IPS-11a (cell line): Measurements from ENCODE around the gene COL20A1.
"Not testable (repeated sequence)": the region's sequence is repeated elsewhere in the genome, so short reads cannot be mapped to it uniquely, and the experiment has no call there.

ENCODE experiments used
- H3K4me3 ChIP-seq: one replicate; pipeline ENCODE4 v1.5.1; 2013; ENCODE audit warnings: low read depth, low read length, control low read depth

COL20A1 gene

DNA sequence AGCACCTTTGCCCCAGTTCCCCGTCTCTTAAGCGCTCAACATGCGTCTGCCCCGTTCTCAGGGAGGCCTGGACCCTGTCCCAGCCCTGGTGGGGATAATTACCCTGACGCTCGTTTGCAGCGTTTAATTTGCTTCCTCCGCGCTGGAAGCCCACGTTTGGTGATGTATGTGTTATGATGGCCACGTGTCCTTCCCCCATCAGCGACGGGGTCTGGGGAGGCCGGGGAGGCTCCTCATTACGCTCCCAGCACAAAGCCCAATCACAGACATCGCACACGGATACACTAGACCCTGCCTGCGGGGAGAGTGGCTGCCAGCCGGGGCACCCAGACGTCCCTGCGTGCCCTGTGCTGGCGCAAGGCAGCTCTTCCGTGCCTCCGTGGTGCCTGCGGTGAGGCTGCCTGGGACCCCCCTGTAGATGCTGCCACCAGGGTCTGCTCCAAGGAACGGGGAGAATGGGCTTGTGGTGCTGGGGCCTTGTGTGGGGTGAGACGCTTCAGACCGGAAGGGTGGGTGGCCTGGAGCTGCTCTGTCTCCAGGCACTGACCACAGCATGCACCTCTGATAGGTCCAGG lies 78.4 kb downstream of the COL20A1 start:
- no peak overlapping the region for H3K4me3 ChIP-seq

DNA sequence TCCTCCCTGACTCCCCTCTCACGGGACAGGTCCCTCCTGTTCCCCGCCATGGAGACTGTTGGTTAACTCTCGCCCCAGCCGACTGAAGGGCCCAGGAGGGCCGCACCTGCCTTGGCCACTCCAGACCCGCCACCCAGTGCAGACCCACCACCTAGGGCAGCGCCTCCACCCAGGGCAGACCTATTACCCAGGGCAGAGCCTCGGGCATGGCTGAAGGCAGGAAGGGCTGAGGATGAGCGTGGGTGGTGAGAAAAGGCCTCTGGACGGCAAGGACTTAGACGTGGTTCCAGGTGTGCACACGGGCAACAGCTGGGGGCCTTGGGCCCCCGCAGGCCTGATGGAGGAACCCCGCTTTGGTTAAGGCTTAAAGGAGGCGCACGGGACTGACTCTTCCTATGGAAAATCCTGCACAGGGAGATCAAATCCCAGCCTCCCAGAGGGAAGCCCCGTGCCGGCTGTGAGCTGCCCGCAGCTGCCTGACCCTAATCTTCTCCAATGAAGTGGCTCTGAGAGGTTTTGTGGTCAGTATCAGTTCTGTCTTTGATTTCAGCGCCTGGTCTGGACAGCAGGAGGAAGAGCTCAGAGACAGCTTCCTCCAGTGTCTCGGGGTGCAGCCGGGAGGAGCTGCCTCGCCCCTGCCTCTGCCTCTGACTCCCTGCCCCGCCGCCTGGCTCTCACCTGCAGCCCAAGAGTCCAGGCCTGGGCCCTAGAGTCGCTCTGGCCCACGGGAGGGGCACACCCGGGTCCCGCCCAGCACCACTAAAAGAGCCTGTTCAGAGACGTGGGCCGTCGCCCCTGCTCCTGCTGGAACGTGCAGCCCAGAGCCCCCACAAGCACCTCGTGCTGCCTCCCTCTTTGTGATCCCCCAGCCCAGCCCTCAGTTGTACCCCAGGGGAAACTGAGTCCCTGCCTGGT lies 80.2 kb downstream of the COL20A1 start:
- H3K4me3 ChIP-seq, result no peak overlapping the region

DNA sequence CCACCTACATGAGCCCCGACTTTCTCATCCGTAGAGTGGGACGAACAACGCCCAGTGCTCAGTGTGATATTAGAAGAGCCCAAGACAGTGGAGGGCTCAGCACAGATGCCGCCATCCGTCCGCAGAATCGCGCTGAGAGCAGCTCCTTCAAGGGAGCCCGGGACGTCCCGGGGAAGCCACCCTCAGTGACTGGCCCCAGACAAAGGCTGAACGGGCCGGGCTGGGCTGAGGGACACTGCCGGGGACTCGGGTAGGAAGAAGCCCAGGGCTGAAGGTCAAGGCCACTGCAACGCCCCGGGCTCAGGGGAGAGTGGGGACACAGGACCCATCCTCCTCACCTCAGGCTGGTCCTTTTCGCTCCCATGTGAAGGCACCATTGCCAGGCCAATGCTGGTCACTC lies 81.0 kb downstream of the COL20A1 start:
- no peak overlapping the region for H3K4me3 ChIP-seq

DNA sequence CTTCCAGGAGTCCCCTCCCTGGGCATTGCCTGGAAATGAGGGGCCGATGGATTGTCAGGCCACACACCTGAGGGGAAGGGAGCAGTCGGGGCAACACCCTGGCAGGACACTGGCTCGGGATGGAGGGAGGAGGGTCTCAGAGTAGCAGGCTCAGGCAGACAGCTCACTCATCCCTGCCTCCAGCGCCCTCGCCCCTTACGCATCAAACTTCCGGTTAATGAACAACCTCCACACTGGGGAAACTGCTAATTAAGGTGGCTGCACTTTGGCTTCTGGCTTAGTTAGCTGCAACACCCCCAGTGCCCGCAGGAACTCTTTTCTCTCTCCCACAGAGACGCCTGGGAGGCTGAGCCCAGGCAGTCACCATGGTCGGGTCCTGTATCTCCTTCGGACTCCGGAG lies 81.5 kb downstream of the COL20A1 start:
- no peak overlapping the region for H3K4me3 ChIP-seq

DNA sequence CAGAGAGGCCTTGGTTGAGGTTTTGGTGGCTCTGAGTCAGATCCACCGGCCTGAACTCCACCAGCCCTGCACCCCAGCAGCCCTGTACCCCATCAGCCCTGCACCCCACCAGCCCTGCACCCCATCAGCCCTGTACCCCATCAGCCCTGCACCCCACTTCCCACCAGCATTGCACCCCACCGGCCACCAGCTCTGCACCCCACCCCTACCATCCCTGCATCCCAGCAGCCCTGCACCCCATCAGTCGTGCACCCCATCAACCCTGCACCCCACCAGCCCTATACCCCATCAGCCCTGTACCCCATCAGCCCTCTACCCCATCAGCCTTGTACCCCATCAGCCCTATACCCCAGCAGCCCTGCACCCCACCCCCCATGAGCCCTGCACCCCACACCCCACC lies 82.5 kb downstream of the COL20A1 start:
- H3K4me3 ChIP-seq, result no peak overlapping the region

DNA sequence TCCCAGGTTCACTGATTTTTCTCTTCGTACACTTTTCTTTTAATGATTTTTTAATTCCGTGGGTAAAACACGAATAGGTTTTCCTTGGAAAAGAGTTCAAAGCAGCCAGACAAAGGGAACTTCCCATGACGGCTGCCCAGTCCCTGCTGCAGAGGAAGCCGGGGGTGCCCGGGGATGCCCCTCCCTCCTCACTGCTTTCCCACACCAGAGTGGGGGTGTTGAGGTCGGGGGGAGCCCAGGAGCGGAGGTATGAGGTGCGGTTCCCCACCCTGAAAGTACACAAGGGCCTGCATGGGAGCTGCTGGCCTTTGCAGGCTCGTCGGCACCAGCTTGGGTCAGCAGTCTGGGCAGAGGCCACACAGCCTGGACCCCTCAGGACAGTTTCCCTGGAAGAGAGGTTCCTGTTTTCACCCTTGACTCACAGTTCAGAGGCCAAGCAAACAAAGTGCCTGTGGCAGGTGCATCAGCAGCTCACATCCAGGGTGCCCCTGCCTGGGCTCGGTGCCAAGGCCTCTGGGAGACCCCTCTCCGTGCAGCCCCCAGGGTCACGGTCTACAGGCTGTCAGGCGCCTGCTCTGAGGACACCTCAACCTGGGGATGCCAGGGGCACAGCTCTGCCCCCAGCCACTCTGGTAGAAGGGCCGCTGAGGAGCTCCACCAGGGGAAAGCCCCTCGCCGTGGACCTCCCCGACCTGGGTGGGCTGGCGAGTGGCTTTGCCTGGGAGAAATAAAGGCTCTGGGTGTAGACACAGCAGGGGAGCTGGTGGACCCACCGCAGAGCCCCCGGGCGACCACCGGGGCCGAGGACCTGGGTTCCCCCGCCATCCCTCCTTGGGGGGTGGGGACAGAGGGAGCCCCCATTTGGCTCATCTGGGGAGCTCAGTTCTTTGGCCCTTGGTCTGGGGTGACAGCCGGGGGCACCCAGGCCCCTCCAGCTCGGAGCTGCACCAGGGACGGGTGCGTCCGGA lies 83.6 kb downstream of the COL20A1 start:
- H3K4me3 ChIP-seq, result no peak overlapping the region

DNA sequence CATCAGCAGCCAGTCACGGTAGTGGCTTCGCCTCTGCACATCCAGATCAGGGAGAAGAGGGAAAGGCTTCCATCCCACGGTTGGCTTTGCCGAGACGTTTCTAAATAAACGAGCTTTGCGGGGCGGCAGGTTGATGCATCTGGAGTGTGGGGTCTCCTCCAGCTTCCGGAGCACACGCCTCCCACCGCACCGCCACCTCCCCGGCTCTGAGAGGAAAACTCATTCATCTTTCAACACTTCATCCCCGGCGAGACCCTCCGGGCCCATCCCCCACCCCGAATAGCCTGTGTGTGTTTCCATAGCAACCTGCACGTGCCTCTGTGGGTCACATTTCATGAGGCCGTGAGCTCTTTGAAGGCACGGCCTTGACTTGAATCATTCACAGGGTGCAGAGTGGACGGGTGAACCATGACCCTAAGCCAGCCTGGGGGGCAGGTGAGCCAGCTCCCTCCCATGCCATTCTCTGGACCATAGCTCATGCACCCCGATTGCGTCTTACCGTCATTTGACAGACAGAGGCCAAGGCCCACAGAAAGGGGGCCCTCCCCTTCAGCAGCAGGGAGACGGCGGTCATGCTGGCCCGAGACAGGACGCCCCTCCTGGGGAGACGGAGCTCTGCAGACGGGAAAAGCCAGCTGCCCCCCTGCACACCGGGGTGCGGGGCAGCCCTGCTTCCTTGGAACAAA lies 84.4 kb downstream of the COL20A1 start:
- H3K4me3 ChIP-seq, result no peak overlapping the region

DNA sequence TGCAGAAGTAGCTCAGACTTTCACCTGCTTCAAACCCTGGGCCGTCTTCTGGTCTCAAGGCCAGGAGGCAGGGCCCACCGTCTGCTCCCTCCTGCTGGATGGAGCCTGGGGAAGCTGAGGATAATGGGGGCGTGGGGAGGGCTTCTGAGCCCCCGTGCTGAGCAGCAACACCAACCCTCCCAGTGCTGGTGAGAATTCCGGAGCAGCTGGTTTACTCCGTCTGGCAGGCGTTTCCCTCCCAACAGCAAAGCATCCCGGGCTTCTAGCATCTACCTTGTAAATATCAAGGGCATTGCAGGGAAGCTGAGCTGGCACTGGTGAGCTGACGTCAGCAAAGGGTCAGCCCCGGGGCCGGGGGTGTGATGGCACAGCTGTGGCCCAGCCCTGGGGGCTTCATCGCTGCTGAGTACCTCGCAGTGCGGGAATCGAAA lies 85.0 kb downstream of the COL20A1 start:
- no peak overlapping the region for H3K4me3 ChIP-seq

DNA sequence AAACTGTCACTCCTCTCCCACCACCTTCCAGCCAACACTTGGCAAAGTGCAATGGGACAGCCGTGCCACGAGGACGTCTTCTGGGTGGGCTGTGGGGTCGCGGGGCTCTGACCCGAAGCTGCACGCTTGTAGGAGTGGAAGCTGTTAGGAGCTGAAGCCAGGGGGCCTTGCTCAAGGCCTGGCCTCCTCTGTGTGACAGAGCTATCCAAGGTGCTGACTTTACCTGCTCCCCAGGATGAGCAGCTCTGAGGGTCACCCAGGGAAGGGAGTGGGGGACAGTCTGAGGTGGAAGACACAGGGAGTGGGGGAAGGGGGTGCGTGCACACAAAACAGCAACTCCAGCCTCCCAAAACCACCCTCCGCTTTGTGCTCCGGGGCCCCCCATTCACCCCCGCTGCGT lies 85.6 kb downstream of the COL20A1 start:
- no peak overlapping the region for H3K4me3 ChIP-seq

DNA sequence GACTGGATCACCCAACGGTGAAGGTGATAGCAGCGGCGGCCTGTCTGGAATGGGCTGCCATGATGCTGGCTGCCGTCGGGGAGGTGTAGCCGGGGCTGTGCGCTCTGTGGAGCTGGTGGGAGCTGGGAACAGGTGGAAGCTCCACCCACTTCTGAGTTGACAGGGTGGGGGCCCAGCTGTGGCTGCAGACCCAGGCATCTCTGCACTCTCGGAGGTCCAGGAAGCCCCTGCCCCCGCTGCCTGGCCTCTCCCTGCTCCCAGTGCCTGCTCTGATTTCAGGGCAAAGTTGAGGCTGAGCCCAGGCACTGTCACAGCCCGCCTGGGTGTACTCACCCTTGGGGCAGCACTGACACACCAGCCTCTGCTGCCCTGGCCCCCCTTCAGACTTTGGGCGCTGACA lies 86.3 kb downstream of the COL20A1 start:
- no peak overlapping the region for H3K4me3 ChIP-seq

DNA sequence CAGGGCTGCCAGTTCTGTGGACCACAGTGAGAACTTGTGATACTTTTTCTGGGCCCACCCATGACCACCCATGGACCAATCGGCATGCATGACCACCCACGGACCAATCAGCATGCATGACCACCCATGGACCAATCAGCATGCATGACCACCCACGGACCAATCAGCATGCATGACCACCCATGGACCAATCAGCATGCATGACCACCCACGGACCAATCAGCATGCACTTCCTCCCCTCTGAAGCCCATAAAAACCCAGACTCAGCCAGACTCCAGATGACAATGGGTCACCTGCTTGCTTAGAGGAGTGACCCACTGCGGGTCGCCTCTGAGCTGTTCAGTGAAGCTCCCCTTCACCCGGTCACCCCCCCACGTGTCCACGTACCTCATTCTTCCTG lies 86.9 kb downstream of the COL20A1 start:
- not testable (repeated sequence) for H3K4me3 ChIP-seq

DNA sequence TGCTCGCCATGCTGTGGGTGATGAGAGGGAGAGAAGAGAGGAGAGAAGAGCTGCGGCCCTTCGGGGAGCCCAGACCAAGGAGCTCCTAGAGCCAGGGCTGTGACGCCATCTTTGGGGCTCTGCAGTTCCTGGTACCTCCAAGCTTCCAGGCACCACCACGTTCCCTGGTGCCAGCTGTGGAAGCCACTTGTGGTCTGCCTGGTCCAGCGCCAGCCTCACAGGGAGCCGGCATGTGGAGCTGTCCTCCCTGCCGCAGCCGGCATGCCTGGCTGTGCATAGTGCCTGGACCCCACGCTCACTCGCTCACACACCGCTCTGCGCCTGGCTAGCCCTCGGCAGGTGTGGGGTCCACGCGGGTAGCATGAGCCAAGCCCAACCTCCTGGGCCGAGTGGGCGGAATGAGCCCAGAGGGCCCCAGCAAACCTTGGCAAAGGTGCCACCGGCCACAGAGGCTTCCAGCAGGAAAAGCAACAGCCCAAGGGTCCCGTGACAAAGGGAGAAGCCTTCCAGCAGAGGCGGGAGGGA lies 87.4 kb downstream of the COL20A1 start:
- no peak overlapping the region for H3K4me3 ChIP-seq

DNA sequence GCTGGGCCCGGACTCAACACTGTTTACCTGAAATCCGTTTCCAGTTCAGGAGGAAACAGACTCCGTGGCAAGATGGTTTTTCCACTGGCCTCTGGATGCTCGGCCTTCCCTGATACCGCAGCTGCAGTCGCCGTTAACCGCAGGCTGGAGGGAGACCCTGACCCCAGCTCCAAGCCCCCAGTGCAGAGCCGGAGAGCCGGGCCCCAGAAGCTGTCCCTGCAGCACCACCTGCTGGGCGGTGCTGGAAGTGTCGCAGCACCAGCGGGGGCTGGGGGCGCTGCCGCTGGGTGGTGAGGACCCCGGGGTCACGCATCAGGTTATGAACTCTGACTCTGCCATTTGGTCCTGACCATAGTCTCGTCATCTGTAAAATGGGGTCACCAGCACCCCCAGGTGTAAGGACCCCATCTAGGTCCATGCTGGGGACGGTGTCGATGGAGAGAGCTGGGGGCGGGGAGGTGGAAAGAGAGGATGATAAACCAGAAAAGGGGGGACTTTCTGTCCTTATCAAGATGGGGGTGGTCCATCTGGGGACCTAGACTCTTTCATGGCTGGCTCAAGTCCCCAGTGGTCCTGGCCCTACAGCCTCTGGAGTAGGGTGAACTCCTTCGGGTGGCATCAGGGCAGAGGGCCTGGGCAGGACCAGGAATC lies 88.9 kb downstream of the COL20A1 start:
- H3K4me3 ChIP-seq, result no peak overlapping the region

DNA sequence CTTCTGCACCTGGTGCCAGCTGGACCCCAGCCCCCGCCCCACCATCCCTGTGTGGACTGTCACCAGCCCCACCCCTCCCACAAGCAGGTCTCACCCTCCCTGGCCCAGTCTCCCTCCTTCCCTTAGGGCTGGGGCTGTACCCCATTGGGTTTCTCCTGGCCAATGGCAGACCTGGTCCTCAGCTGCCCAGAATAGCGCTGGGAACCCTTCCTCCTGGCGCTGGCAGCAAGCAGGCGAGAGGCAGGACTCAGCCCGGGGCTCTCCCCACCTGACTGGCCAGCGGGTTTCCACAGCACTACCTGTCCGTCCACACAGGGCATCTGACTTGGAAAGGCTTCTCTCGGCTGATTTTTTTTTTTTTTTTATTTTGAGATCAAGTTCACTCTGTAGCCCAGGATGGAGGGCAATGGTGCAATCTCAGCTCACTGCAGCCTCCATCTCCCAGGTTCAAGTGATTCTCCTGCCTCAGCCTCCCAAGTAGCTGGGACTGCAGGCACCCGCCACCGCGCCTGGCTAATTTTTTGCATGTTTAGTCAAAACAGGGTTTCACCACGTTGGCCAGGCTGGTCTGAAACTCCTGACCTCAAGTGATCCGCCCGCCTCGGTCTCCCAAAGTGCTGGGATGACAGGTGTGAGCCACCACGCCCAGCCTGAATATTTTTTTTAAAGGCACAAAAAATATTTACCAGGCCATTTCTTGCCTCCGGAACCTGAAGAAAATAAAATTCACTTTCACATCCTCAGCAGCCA lies 89.7 kb downstream of the COL20A1 start:
- H3K4me3 ChIP-seq, result no peak overlapping the region

DNA sequence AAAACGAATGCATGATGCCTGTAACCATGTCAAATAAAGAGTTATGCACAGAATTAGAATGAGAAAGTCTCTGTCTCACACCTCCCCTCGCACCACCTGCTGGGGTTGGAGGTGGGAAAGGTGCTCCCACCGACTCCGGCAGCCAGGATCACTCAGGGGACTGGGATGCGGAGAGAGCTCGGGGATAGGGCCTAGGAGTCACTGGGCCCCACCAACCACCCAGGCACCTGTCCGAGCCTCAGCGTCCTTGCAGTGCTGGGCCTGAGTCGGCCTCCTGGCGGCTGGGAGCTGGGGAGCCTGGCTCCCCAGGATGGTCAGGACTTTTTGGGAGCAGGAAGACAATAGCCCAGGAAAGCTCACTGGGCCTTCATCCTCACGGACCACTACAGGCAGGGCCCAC lies 90.6 kb downstream of the COL20A1 start:
- H3K4me3 ChIP-seq, result no peak overlapping the region

DNA sequence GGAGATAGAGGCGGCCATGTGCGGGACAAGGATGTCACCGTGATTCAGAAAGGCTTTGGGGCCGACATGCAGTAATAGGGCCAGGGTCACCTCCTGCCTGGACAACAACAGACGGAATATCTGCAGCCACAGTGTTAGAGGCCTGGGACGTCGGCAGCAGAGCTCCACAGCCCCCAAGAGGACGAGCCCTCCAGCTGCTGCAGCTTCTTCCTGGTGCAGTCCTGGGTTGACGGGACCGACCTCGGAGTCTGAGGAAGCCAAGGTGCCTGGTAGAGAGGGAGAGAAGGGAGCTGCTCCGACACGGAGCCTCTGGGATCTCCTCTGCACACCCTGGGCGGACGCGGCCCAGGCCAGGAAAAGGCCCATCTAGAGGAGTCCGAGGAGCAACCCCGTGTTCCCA lies 91.3 kb downstream of the COL20A1 start:
- H3K4me3 ChIP-seq, result no peak overlapping the region
